B cell (primary cell): Measurements from ENCODE around the gene BTBD1. TPM values are rescaled to one million over a fixed set of nuclear protein-coding genes. Genes with fewer than 3 reads are reported as not detected.

ENCODE experiments used
- ATAC-seq: fragments of 200-7000 bp; cut with Tn5 transposase; one replicate; pipeline ENCODE4 v1.10.0; 2021; ENCODE audit warnings: low read depth, mild to moderate bottlenecking, moderate number of reproducible peaks, moderate library complexity
- CTCF ChIA-PET: fragments of 350-600 bp; sonication (Branson Sonifier 250); formaldehyde crosslinking; loops from one replicate; lab custom pipeline; 2021; ENCODE audit warnings: antibody characterized with exemption, inconsistent platforms; lab: Charles Lee
- POLR2A ChIA-PET: fragments of 350-600 bp; sonication (Branson Sonifier 250); formaldehyde crosslinking; loops from one replicate; lab custom pipeline; 2021; ENCODE audit warnings: antibody characterized with exemption; lab: Charles Lee
- DNase-seq: peaks from one replicate; pipeline ENCODE4 v3.0.0; 2013
- H2AFZ ChIP-seq: 2 replicates; pipeline ENCODE4 v1.6.1; 2012; ENCODE audit warnings: mild to moderate bottlenecking, low read depth, low read length; ENCODE audit not compliant: insufficient read depth, poor library complexity, severe bottlenecking
- H3K27ac ChIP-seq, 2 donors: 1 replicate in 1 of 2; 2 replicates in 1 of 2; pipeline ENCODE4 v1.5.1; 2012 to 2013; ENCODE audit warnings: low read length in 2 of 2, mild to moderate bottlenecking in 2 of 2, moderate library complexity in 1 of 2
- H3K27me3 ChIP-seq, 4 experiments: fragments of 200-600 bp in 1 of 4; sonication (generic) in 1 of 4; replicated peaks in 1 of 4; 1 replicate in 2 of 4; 2 replicates in 2 of 4; pipeline versions ENCODE4 v1.6.1 to v1.7.0; 2013 to 2016; ENCODE audit warnings: low read length in 3 of 4, mild to moderate bottlenecking in 2 of 4, mixed read lengths in 1 of 4, moderate library complexity in 1 of 4; ENCODE audit not compliant: insufficient read depth in 4 of 4, control insufficient read depth in 3 of 4; ENCODE audit errors: control extremely low read depth in 1 of 4
- H3K36me3 ChIP-seq, 2 experiments: replicated peaks in 1 of 2; 1 replicate in 1 of 2; 2 replicates in 1 of 2; pipeline versions ENCODE4 v1.6.1 to v1.7.1; 2013; ENCODE audit warnings: low read length in 1 of 2; ENCODE audit not compliant: insufficient read depth in 2 of 2, control insufficient read depth in 1 of 2; ENCODE audit errors: control extremely low read depth in 1 of 2, extremely low read depth in 1 of 2
- H3K4me1 ChIP-seq, 2 donors: fragments of 200-600 bp in 1 of 2; sonication (generic) in 1 of 2; 1 replicate in 1 of 2; 2 replicates in 1 of 2; pipeline versions ENCODE4 v1.5.1 to v1.6.1; 2013 to 2017; ENCODE audit warnings: low read length in 2 of 2; ENCODE audit not compliant: control insufficient read depth in 2 of 2, insufficient read depth in 2 of 2
- H3K4me2 ChIP-seq: replicated peaks from 2 replicates; pipeline ENCODE3; 2012; ENCODE audit warnings: mild to moderate bottlenecking, low read depth, low read length; ENCODE audit not compliant: poor library complexity, severe bottlenecking
- H3K4me3 ChIP-seq, 5 experiments: fragments of 200-600 bp in 1 of 5; sonication (generic) in 1 of 5; 1 replicate in 3 of 5; 2 replicates in 2 of 5; pipeline versions ENCODE4 v1.5.1 to v1.7.0; 2011 to 2016; ENCODE audit warnings: low read length in 4 of 5, mild to moderate bottlenecking in 4 of 5, low read depth in 2 of 5, control low read depth in 1 of 5, moderate library complexity in 1 of 5; ENCODE audit not compliant: insufficient read depth in 1 of 5; ENCODE audit errors: control extremely low read depth in 1 of 5, extremely low read depth in 1 of 5
- H3K79me2 ChIP-seq: fragments of 200-600 bp; sonication (generic); one replicate; pipeline ENCODE4 v1.6.0; 2016; ENCODE audit warnings: low read length; ENCODE audit not compliant: control insufficient read depth, insufficient read depth
- H3K9ac ChIP-seq: fragments of 200-600 bp; sonication (generic); 2 replicates; pipeline ENCODE4 v1.6.1; 2017; ENCODE audit warnings: mild to moderate bottlenecking, low read length, moderate library complexity
- H3K9me3 ChIP-seq, 3 donors: one replicate each; pipeline versions ENCODE4 v1.6.1 to v1.7.1; 2013; ENCODE audit warnings: low read length in 2 of 3; ENCODE audit not compliant: control insufficient read depth in 2 of 3, insufficient read depth in 1 of 3; ENCODE audit errors: control extremely low read depth in 1 of 3
- H4K20me1 ChIP-seq: 2 replicates; pipeline ENCODE4 v1.6.0; 2012; ENCODE audit warnings: mild to moderate bottlenecking, low read length; ENCODE audit not compliant: insufficient read depth, control insufficient read depth, poor library complexity, severe bottlenecking
- H3K27ac Mint-ChIP-seq: one replicate; pipeline ENCODE4 v1.8.0; 2021; ENCODE audit warnings: mixed read lengths
- H3K27me3 Mint-ChIP-seq: one replicate; pipeline ENCODE4 v1.8.0; 2021; ENCODE audit warnings: mixed read lengths
- H3K4me1 Mint-ChIP-seq: one replicate; pipeline ENCODE4 v1.8.0; 2021; ENCODE audit warnings: mixed read lengths
- H3K4me3 Mint-ChIP-seq: one replicate; pipeline ENCODE4 v1.8.0; 2021; ENCODE audit warnings: mixed read lengths
- H3K9me3 Mint-ChIP-seq: one replicate; pipeline ENCODE4 v1.8.0; 2022; ENCODE audit warnings: mixed read lengths; ENCODE audit not compliant: insufficient read depth
- CTCF ChIP-seq: fragments of 200-600 bp; IDR thresholded peaks from one replicate; pipeline ENCODE4 v1.8.0; 2022; ENCODE audit warnings: antibody characterized with exemption, mild to moderate bottlenecking
- EZH2 ChIP-seq: IDR thresholded peaks from 2 replicates; pipeline ENCODE4 v1.6.1; 2012; ENCODE audit warnings: borderline replicate concordance, low read depth, mild to moderate bottlenecking, moderate library complexity, low read length; ENCODE audit not compliant: insufficient read depth, poor library complexity, severe bottlenecking
- WGBS: methylation state at CpG from one replicate; pipeline ENCODE4 v1.1.5; 2013; ENCODE audit warnings: missing lambda C conversion rate; ENCODE audit not compliant: insufficient coverage; 5-methylcytosine and 5-hydroxymethylcytosine counted together
- intact Hi-C: fragments of 100-400 bp; cut with micrococcal nuclease; formaldehyde crosslinking; loops from one replicate; pipeline ENCODE4 v1.10.0; 2022
- polyA plus RNA-seq: library from polyadenylated mRNA; depleted of rRNA; stranded (reverse); fragments of >200 nt; gene quantifications from 2 replicates; pipeline ENCODE4 v1.2.3, GENCODE V29; 2012
- total RNA-seq, 2 donors: library from RNA; stranded (reverse); fragments of 120-200 nt in 1 of 2; gene quantifications; 1 replicate in 1 of 2; 2 replicates in 1 of 2; pipeline versions ENCODE4 v1.2.3 to v1.2.4, GENCODE V29; 2013 to 2022

The BTBD1 gene
- total and polyA plus RNA-seq, 2 donors (not counting 1 experiment from before 2014, with no cell fraction given), result 20.7 to 47.5 TPM

GRCh38 chr15:83012076-83012426 is 55.0 kb downstream of the BTBD1 start:
- Mint-ChIP-seq H3K4me3 (peak overlapping the region; percentile 96), H3K4me1 (peaks cover 49% of the 10 kb centered on the region), H3K27ac (peak overlapping the region; percentile 92), H3K9me3 (no peaks in the 10 kb centered on the region), H3K27me3 (no peaks in the 10 kb centered on the region)
- Histone ChIP-seq H3K4me3 (peak overlapping the region; percentile 62 to 99 (median 92)), H3K27me3 (no peaks in the 10 kb centered on the region), H3K4me1 (peaks cover 22 to 24% of the 10 kb centered on the region in 2 donors), H3K9me3 (no peaks in the 10 kb centered on the region), H3K36me3 (peaks cover 1 to 28% of the 10 kb centered on the region in 2 experiments), H3K79me2 (peaks cover 27% of the 10 kb centered on the region), H4K20me1 (peaks cover 22% of the 10 kb centered on the region), H3K4me2 (peak overlapping the region; percentile 77), H3K9ac (peak overlapping the region; percentile 95), H3K27ac (peak overlapping the region; percentile 69 to 83), H2AFZ (peak overlapping the region; percentile 84)
- DNase-seq (no peak), ATAC-seq (no peak)
- POLR2A ChIA-PET, result interaction anchor here (0.6 to 3.2 kb wide), 4 partner anchors 26 to 472 kb away, joined by 3 to 18 read pairs (median 11); partner anchors contain the start of genes BTBD1, RAMAC and RPS17
- CTCF ChIA-PET, result interaction anchor here (0.6 to 2.2 kb wide), 14 partner anchors 9 to 1559 kb away, joined by 3 to 16 read pairs (median 6); partner anchors contain the start of genes RPS17 and WHAMM
- intact Hi-C loops, result loop anchor here (1.0 kb wide), 1 partner anchor 11 kb away; no protein-coding TSS in a partner anchor
- WGBS, result 39% methylated on average over 9 of the region's 9 CpGs
- TF ChIP-seq CTCF (no peak), EZH2 (no peak)
